ENCODE data around the gene GJD2. TPM values are rescaled to one million over a fixed set of nuclear protein-coding genes. Genes with fewer than 3 reads are reported as not detected.

The GJD2 gene
- total RNA-seq (2014; rRNA removed; shearing (Covaris generic)): not detected in 2 replicates
- polyA plus RNA-seq (2015; cell fraction: cytosol; rRNA removed): not detected in 2 replicates
- not detected in 2 replicates for polyA plus RNA-seq (2015; cell fraction: nucleus; rRNA removed)

GRCh38 chr15:34754674-34755418, at the start of gene GJD2:
Gene GJD2 (minus strand): TSS chr15:34754998. CDS start chr15:34754488, 510 bp downstream.
- DNase-seq (ENCODE audit: low read depth, low spot score): no peak
- in situ Hi-C loops (cut with HindIII; ENCODE audit: low pct_unique_long_range_greater_than_20kb, low sequenced_read_pairs): no loop called here

DNA sequence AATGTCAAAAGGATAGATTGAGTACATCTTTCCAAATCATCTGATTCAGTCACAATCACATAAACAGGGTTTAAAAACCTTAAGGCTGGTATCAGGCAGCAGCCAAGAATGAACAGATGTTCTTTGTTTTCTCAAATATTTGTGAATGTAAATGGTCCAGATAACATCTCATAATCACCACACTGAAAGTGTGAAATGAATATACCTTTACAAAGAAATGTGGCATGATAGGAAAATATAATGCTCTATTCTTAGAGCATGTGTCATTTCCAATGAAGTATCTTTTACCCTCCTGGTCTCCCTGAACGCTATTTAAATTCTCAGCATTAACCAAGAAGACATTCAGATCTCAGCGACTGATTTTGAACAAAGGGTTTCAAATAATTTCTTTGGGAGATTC, 49.3 kb upstream of the GJD2 start:
- DNase-seq (ENCODE audit: low read depth, low spot score): peak; percentile 54

DNA sequence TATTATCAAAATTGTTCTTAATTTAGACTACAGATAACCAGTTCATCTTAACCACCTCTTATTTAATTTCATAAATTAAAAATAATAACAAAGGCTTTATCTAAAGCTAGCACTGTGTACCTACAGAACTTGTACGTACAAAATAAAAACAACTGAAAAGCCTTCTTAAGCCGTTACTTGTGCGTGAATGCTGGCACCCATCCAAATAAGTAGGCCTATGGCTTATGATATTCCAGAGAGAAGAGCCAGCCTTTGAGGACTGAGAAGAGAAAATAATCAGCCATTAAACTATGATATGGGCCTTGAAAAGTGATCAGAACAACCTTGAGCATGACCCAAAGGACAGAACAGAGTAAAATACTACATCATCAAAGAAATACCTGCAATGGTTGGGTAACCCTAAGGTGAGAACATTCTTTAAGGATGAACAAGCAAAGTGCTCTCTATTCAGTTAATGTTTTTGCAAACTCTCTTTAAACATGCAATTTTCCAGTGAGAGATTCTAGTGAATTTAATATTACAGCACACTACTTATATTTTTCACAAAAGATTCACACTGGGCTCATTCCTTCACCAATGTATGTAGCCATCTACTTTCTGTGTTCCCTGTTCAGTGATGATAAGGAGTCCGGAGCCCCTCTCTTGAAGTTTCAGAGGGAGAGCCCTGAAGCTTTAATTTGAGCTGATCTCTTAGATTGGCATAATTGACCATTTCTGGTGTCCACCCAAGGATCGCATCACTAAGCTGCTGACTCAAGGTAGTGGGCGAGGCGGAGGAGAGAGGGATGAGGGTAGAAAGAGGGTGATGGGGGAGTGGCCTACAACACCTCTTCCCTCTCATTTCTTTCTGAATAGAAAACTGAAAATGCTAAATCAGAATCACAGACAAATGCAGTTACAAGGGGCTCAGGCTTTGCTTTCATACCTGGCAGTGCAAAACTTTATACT, 48.3 kb upstream of the GJD2 start:
- no peak for DNase-seq (ENCODE audit: low read depth, low spot score)
- in situ Hi-C loops (cut with HindIII; ENCODE audit: low pct_unique_long_range_greater_than_20kb, low sequenced_read_pairs): no loop called here

More for the DNA sequence above, 49.3 kb upstream of the GJD2 start:
- in situ Hi-C loops (cut with HindIII; ENCODE audit: low pct_unique_long_range_greater_than_20kb, low sequenced_read_pairs): no loop called here

- no peak for DNase-seq (ENCODE audit: low read depth, low spot score)
- in situ Hi-C loops (cut with HindIII; ENCODE audit: low pct_unique_long_range_greater_than_20kb, low sequenced_read_pairs): no loop called here
These were observed 47.6 kb upstream of the GJD2 start for GRCh38 chr15:34802371-34802770.

DNA sequence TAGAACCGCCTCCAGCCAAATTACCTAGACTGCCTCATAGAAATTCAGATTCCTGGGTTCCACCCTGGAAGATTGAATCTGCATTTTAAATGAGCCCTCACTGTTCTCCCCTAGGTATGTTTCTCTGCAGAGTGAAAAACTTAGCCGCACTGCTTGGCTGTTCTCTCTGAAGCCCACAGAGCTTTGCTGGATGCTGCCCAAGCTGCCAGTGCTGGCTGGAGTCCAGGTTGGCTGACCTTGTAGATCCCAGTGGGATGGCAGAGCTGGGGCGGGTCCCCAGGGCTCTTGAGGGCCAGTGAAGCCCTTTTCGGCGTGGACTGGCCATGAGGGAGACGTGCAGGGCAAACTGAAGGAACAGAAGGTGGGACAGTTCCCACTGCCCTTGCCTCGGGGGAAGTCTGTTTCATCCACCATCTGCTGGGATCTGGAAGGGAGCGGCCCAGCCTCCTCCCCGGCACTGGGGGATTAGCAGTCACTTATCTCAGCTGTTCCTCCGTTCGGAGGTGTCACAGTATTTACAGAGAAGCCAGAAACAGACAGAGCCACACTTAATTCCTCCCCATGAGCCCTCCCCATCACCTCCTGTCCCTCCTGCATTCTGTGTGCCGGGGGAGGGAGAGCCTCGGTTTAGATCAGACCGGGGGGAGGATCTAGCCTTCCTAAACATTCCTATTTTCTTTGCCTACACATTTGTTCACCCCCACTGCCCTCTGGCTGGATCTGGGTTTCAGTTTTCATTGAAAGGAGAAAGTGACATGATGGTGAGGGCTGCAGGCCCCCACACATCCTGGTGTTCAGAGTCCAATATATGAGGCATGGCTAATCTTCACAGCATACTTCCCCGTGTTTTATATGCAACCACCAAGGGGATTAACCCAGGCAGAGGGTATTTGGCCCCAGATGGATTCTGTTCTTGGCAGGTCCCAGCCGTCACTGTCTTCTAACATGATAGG, 44.6 kb upstream of the GJD2 start:
- no peak for DNase-seq (ENCODE audit: low read depth, low spot score)
- in situ Hi-C loops (cut with HindIII; ENCODE audit: low pct_unique_long_range_greater_than_20kb, low sequenced_read_pairs): no loop called here

GRCh38 chr15:34796847-34797435, 42.1 kb upstream of the GJD2 start:
- no peak for DNase-seq (ENCODE audit: low read depth, low spot score)
- in situ Hi-C loops (cut with HindIII; ENCODE audit: low pct_unique_long_range_greater_than_20kb, low sequenced_read_pairs): no loop called here

GRCh38 chr15:34795267-34796081, 40.7 kb upstream of the GJD2 start, which contains the start of gene ACTC1:
Gene ACTC1 (minus strand): TSS chr15:34795549. CDS start chr15:34794808, 741 bp downstream.
- in situ Hi-C loops (cut with HindIII; ENCODE audit: low pct_unique_long_range_greater_than_20kb, low sequenced_read_pairs): no loop called here

DNA sequence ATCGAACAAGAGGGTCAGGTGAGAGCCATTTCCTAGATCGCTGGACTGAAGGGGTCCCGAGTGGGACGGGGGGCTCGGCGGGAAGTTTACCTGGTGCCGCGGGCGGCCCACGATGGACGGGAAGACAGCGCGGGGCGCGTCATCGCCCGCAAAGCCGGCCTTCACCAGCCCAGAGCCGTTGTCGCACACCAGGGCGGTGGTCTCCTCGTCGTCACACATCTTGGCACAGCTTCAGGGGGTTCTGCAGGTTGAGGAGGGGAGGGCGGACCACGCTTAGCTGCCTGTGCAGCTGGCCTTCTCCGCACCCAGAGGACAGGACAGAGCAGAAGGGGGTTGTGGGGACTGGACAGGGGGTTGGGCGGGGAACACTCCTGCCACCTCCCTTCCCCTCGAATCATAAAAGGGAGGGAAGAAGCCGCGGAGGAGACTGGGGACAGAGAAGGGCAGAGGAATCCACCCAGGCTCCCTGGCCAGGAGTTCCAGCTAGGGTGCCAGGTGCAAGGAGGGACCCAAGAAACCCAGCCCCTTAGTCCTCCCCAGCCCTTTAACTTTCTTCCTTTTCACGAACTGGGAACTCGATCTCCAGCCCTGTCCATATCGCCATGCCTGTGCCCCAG, 39.9 kb upstream of the GJD2 start:
- in situ Hi-C loops (cut with HindIII; ENCODE audit: low pct_unique_long_range_greater_than_20kb, low sequenced_read_pairs): no loop called here
- DNase-seq (ENCODE audit: low read depth, low spot score): no peak

More at GRCh38 chr15:34795267-34796081, 40.7 kb upstream of the GJD2 start, which contains the start of gene ACTC1:
- DNase-seq (ENCODE audit: low read depth, low spot score): no peak

DNA sequence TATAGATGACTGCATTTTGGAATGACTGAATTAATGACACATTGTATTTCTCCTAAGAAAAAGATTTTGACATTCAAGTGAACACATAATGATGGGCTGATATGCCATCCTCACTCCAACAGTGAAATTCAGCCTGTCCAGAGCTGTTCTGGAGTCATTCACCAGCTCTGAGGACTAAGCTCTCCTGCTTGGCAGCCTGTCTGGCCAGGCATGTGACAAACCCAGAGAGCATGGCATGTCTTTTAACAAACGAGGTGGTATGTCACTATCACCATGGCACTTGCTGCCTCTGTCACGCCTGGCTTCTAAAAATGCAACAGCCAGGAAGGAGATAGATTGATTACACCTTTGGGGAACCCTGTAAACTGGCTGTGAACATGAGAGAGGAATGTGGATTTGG, 39.1 kb upstream of the GJD2 start:
- DNase-seq (ENCODE audit: low read depth, low spot score): no peak
- in situ Hi-C loops (cut with HindIII; ENCODE audit: low pct_unique_long_range_greater_than_20kb, low sequenced_read_pairs): no loop called here

- no peak for DNase-seq (ENCODE audit: low read depth, low spot score)
- in situ Hi-C loops (cut with HindIII; ENCODE audit: low pct_unique_long_range_greater_than_20kb, low sequenced_read_pairs): no loop called here
These were observed 38.3 kb upstream of the GJD2 start for GRCh38 chr15:34793071-34793470.

DNA sequence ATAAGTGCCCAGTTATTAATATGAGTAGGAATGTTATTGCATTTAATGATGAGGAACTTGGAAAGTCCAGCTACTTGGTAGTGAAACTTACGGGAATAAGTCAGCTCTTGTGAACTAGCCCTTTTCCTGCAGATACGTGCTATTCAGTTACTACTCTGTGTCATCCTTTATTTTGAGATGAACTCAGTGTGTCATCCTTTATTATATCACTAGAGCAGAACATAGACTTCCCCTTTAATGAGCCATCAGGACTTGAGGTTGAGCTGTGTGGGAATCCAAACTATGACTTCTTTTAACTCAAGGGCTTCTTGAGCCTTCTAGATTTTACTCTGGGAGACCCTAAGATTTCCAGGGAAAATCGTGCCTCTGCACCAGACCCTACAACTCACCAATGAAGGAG, 36.9 kb upstream of the GJD2 start:
- in situ Hi-C loops (cut with HindIII; ENCODE audit: low pct_unique_long_range_greater_than_20kb, low sequenced_read_pairs): no loop called here
- DNase-seq (ENCODE audit: low read depth, low spot score): no peak

DNA sequence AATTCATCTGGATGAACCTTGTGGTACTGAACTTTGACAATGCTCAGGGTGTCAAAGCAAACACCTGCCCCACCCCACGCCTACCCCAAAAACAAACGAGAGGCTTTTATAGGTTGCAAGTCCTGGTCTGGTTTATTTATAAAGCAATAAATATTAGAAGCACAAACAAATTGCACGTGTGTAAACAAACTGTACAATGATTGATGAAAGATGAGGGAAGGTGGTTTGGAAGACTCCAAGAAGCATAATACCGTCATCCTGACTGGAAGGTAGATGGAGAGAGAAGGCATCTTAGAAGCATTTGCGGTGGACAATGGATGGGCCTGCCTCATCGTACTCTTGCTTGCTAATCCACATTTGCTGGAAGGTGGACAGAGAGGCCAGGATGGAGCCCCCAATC, 35.3 kb upstream of the GJD2 start:
- in situ Hi-C loops (cut with HindIII; ENCODE audit: low pct_unique_long_range_greater_than_20kb, low sequenced_read_pairs): no loop called here
- no peak for DNase-seq (ENCODE audit: low read depth, low spot score)

- no peak for DNase-seq (ENCODE audit: low read depth, low spot score)
- in situ Hi-C loops (cut with HindIII; ENCODE audit: low pct_unique_long_range_greater_than_20kb, low sequenced_read_pairs): no loop called here
These were observed 34.5 kb upstream of the GJD2 start for GRCh38 chr15:34789326-34789725.

DNA sequence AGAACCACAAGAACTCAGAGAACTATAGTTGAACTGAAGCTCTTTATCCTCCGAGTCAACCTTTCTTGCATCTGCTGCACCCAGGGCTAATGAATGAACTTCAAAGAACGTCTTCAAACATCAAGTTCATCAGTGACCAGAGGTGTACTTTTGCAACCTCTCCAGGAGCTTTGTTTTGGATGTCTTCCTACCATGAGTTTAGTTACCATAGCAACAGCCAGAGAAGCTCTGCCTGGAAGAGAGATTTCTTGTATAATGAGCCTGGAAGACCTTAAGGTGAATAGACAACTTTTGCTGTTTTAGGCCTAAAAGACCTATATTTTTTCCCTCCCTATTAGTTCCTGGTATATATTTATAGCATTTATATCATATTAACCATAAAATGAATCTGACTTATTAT, 31.4 kb upstream of the GJD2 start:
- in situ Hi-C loops (cut with HindIII; ENCODE audit: low pct_unique_long_range_greater_than_20kb, low sequenced_read_pairs): no loop called here

GRCh38 chr15:34783991-34784390, 29.2 kb upstream of the GJD2 start:
- in situ Hi-C loops (cut with HindIII; ENCODE audit: low pct_unique_long_range_greater_than_20kb, low sequenced_read_pairs): no loop called here
- DNase-seq (ENCODE audit: low read depth, low spot score): no peak

More for the DNA sequence above, 31.4 kb upstream of the GJD2 start:
- no peak for DNase-seq (ENCODE audit: low read depth, low spot score)

- in situ Hi-C loops (cut with HindIII; ENCODE audit: low pct_unique_long_range_greater_than_20kb, low sequenced_read_pairs): no loop called here
- DNase-seq (ENCODE audit: low read depth, low spot score): no peak
These were observed 28.6 kb upstream of the GJD2 start for GRCh38 chr15:34783431-34783830.
